ENCODE results near the gene CRYBG1.

Gene CRYBG1

DNA sequence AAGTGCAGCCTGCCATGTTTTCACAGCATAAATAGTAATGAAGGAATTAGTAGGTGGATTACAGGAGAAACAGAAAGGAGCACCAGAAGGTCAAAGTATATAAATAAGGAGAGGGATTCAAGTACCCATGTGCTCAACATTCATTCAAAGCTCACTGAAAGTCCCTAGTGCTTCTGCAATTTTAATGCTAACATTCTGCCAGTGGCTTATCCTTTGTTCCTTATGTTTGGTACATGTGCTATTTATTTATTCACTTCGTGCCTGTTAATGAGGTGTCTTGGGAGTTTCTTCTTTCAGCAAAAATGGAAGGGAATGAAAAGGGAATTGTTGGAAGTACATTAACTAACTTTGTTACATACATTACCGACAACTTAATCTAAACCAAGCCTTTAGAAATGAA lies 105.7 kb downstream of the CRYBG1 start:
- no peak for DNase-seq

DNA sequence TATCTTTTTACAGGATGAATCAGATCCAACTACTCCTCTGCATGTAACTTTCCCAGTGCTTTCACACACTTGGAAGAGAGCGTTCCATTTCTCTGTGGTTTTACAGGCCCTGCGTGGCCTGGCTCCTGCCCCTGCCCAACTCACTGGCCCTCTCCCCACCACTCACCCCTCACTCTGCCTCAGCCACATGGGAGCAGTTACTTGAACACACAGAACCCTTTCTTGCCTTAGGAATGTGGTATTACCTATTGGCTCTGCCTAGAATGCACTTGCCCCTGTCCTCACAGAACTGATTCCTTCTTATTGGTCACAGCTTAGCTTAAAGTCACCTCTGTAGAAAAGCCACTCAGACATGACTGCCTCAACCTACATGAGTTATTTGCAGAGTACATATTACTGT lies 108.4 kb downstream of the CRYBG1 start:
- no peak for DNase-seq

DNA sequence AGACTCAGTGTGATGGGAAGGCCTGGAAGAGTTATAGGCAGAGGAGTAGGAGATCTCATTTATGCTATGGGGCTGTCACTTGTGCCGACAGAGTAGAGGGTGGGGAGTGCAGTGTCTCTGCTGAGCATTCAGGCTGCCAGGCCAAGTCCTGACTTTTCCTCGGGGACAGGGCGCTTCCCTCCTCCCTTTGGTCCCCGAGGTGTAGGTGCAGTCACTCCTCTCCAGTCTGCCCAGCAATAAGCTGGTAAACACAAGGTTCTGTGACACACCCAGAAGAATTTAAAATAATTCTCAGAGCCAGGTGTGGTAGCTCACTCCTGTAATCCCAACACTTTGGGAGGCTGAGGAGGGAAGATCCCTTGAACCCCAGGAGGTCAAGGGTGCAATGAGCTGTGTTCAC lies 109.4 kb downstream of the CRYBG1 start:
- DNase-seq = no peak

- DNase-seq = no peak
Observed at GRCh38 chr6:106470316-106470715, 109.8 kb downstream of the CRYBG1 start.

DNA sequence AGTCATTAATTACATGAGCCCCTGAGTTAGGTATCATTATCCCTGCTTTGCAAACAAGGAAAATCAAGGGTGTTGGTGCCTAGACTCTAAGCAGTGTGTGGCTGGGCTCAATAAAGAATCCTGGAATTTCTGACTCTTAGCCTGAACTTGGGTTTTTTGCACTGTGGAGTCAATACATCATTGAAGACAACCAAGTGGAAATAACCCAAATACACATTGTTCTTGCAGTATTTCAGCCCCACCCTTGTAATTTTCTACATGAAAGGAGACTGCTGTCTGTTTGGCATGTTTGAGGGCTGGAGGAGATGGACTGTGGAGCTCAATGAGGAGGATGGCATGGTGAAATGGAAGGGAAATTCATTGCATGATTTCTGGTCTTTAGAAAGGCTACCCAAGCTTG lies 110.3 kb downstream of the CRYBG1 start:
- peak in 1 of 3 experiments; percentile 19 for DNase-seq

DNA sequence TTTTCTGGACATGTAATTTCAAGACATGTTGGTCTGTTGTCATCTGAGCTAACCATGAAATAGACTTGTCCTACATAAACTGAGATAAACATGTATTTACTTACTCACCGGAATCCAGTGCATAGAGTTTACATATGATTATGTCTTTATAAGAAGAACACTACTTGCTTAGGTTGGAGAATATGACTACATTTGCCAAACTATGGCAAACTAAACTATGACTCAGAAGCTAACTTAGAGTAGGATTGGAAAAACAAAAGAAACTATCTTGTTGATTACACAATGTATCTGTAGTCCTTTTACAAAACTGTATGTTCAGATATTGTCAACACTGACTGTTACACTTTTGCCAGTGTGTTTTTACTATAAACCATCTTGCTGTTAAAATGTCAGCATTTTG lies 113.3 kb downstream of the CRYBG1 start:
- DNase-seq = no peak

DNA sequence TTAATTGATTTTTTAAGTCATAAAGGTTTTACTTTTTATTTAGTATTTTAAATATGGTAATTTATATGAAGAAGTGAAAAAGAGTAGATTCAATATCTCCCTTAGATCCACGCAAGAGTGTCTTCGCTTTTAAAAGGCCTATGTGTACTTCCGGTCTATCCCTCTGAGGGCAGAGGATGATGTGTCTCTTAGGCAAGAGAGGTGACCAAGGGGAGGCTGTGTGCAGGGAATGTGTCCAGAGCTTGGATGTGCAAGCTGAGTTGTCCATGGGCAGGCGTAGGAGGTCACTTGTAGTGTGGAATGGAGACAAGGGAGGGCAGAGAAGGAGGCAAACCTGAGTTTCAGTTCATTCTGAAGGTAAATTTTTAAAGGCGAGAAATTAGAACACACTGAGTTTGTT lies 113.9 kb downstream of the CRYBG1 start:
- DNase-seq = no peak

DNA sequence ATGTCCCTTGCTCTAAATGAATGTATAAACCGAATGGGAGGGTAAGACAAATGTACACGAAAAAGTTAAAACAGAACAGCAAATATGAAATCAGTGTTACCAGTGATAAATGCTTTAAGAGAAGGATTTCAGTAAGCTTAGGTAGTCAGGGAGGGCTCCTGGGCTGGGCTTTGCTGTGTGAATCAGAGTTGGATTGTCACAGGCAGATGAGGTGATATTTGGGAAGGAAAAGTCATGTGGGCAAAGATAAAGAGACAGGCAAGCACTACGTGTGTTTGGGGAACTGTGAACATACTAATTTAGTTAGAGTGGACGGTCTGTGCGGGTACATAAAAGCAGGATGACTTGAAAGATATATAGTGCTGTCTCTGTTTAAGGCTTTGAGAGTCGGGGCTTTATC lies 114.8 kb downstream of the CRYBG1 start:
- DNase-seq = no peak

GRCh38 chr6:106476331-106477105 lies 116.0 kb downstream of the CRYBG1 start:
- DNase-seq = no peak

DNA sequence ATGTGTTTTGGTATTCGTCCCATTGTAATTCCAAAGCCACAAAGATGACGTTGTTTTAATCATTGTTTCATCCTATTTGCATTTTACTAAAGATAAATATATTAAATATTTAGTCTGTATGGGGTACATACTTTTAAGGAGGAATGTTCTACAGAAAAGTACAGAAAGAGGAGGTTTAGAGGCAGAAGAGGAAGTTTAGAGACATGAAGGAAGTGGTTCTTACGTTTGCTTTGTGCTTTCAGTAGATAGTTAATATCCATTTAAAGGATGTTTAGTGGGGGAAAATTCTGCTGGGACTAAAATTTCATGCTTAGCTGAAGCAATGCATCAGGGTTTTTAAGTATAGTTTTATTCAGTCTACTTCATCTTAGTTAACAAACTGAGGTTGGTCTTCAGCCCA lies 116.6 kb downstream of the CRYBG1 start:
- no peak for DNase-seq

- DNase-seq = peak in 2 of 3 experiments; percentile 30 to 78
Observed at GRCh38 chr6:106477790-106478189, 117.3 kb downstream of the CRYBG1 start.

GRCh38 chr6:106486236-106486635 lies 125.7 kb downstream of the CRYBG1 start:
- DNase-seq = no peak

DNA sequence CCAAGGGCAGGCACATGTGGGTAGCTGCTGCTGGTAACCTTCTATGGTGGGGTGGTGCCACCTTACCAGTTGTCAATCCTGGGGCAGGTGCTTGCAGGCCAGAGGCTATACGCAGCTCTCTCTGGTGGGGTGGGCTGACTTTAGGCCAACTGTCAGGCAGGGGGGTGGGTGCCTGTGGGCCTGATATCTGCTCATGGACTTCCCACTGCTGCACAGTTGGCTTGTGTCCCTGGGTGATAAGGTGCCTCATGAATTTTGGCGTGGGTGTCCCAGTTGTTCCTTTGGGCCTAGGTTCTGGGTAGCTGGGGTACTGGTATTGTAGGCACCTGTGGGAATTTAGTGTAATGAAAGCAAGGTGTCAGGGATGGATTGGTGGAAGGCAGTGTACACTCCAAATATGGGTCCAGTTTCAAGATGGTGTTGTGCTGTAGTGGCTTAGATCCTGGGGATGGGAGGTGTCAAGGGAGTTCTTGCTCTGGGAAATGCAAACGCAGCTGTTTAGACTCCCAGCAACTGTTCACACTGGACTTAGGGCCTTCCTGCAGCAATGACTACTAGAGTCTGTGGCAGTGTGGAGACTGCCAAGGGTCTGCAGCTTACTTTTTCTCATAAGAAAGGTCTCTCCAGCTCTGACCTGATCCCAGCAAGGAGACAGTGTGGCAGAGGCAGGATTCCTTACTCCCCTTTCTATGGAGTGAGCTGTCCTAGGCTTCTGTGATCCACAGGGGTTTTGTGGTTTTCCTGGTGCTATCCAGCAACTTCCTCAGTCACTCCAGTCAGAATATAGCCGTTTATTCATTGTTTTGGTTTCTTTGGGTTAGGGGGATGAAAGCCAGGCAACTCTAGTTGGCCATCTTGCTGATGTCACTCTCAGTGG lies 128.2 kb downstream of the CRYBG1 start:
- DNase-seq = no peak

DNA sequence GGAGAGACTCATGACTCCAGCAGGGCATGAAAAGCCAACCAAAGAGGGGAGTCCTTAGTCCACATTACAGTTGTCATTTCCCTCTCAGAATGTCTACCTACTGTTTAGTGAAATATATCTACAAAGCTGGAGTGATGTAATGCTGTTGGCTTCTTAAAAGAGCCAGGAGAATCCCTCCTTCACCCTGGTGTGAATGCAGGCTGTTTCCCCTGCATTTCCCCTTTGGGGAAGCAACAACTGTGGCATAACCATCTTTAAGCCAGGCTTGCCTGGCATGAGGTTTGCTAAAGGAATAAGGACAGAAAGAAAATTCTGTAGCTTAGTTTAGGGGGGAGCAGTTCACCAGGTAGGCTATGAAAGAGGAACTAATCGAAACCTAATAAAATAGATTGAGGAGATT lies 129.5 kb downstream of the CRYBG1 start:
- no peak for DNase-seq

DNA sequence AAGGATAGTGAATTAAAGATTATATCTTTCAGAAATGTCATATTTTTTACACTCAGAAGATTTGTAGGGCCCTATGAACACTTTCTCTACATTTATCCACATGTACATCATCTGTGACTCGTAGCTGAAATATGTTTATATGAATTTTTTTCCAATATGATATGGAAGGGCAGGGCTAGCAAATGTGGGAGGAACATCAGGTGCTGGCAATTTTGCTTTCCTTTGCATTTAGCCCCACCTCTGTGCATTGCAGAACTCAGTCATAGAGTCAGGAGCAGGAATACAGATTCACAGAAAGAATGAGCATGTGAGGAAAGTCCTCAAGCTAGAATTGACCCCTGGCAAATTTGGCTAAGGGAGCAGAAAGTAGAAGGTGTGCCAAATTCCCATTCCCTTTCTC lies 129.9 kb downstream of the CRYBG1 start:
- no peak for DNase-seq

GRCh38 chr6:106490974-106491373 lies 130.5 kb downstream of the CRYBG1 start:
- DNase-seq = peak in 1 of 3 experiments; percentile 4

- no peak for DNase-seq
Observed at GRCh38 chr6:106495014-106495413, 134.5 kb downstream of the CRYBG1 start.

- no peak for DNase-seq
Observed at GRCh38 chr6:106496823-106497222, 136.3 kb downstream of the CRYBG1 start.

DNA sequence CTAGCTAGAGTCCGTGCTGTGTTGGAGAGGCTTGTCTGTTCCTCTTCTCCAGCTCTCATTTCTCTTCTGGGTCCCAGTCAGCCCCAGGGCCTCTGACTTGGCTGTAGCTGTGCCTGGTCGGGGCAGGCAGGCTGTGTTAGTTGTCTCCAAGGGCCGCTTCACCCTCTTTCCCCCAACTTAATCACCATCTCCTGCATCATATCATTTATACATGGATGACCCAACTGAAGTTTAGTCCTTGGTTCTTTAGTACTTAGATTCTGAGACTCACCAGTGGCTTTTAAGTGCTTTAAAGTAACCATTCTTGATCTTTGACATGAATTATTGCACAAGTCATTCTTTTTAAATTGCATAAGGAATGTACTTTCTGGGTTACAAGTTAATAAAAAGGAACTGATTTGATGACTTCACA lies 141.4 kb downstream of the CRYBG1 start:
- DNase-seq = no peak

- DNase-seq = no peak
Observed at GRCh38 chr6:106502559-106502958, 142.0 kb downstream of the CRYBG1 start.

DNA sequence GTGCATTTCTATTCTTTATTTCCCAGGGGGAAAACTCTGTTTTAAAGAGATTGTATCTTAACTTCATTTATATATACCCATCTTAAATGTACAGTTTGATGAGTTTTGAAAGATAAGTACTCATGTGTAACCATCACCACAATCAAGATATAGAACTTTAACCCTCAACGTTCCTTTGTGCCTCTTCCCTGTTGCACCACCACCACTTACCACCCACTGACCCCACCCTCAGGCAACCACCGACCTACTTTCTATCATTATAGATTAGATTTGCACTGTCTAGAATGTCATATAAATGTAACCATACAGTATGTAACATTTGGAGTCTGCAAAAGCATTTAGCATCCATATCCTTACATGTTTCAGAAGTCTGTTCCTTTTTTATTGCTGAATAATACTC lies 147.8 kb downstream of the CRYBG1 start:
- no peak for DNase-seq

GRCh38 chr6:106508834-106509233 lies 148.3 kb downstream of the CRYBG1 start:
- DNase-seq = no peak

- no peak for DNase-seq
Observed at GRCh38 chr6:106509420-106510089, 149.0 kb downstream of the CRYBG1 start.

Measured in NCI-H1417 (cell line).